ENCODE measurements around the gene KATNAL2.

Gene KATNAL2

GRCh38 chr18:47036298-47036874 is 119.0 kb downstream of the KATNAL2 start:
- DNase-seq: no peak

- no peak for DNase-seq
These were observed 119.7 kb downstream of the KATNAL2 start for GRCh38 chr18:47036927-47037578.

DNA sequence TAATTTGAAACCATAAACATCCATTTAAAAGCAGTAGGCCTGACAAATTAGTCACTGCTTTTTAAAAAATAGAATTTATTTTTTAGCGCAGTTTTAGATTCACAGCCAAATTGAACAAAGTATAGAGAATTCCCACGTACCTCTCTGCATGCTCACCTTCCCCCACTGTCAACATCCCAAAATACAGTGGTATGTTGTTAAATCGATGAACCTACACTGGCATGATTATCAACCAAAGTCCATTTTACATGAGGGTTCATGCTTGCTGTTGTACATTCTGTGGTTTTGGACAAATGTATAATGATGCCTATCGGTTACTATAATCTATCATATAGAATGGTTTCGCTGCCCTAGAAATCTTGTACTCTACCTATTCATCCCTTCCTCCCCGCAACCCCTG is 123.6 kb downstream of the KATNAL2 start:
- no peak for DNase-seq

- peak; percentile 48 for DNase-seq
These were observed 133.1 kb downstream of the KATNAL2 start for GRCh38 chr18:47050468-47050867.

DNA sequence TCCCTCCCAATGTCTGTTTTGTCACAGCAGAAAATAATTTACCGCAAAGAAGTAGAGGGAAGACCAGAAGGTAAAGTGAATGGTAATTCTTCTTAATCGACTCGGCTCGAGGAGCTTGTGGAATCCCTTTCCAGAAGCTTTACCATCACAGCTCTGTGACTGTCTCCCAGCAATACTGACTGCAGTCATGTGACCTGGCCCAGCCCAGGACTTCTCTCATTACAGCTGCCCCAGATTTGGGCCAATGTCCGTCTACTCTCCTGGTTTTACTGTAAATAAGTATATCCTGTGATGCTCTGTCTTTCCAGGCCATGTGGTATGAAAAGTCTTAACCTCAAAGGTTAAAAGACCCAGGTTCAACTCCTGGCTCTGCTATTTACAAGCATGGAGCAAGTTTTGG is 137.0 kb downstream of the KATNAL2 start:
- DNase-seq: no peak

DNA sequence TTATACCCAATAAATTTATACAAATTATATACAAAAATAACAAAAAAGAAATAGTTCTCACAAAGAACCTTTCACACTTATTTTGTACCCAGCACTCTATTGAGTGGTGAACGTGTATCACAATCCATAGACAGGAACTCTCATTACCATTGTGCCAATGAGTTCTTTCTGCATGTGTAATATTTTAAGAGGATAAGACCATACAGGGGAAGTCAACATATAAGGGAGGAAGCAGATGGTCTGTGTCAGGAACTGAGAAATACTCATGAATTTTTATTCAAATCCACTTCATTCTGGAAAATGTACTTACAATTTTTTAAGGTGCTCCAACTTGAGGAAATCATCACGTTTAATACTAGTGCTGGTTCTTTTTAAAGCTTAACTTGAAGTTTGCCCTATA is 145.1 kb downstream of the KATNAL2 start:
- DNase-seq: no peak

GRCh38 chr18:47063096-47063495 is 145.7 kb downstream of the KATNAL2 start:
- no peak for DNase-seq

- DNase-seq: no peak
These were observed 150.2 kb downstream of the KATNAL2 start for GRCh38 chr18:47067648-47068047.

DNA sequence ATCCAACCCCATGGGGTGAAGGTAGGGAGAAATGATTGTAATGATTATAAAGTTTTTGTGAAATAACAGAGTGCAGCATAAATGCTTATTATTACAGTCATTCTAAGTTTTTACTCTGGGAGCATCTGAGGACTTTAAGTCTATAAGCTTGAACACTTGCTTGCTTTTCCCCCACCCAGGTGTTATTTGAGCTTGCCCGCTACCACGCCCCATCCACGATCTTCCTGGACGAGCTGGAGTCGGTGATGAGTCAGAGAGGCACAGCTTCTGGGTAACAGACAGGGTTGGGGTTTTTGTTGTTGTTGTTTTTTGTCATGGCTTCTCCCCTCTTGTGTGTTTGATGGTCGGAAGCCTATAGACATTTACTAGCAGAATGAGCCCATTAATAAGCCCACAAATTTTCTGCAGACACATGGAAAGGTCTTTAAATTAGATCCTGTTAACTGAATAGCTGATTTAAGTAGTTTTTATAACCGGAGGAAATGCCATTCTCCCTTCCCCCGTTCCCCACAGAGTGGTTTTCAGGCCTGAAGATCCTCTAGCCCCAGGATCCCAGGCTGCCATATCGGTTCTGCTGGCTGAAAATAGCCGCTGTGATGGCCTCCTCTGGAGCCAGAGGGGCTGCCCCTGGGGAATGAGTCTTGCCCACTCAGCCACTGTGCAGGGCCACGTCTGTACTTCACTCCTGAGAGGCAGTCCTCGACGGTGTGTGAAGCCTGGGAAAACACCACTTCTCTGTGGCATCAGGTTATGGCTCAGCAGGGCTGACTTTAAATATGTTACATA is 157.9 kb downstream of the KATNAL2 start:
- DNase-seq: no peak

DNA sequence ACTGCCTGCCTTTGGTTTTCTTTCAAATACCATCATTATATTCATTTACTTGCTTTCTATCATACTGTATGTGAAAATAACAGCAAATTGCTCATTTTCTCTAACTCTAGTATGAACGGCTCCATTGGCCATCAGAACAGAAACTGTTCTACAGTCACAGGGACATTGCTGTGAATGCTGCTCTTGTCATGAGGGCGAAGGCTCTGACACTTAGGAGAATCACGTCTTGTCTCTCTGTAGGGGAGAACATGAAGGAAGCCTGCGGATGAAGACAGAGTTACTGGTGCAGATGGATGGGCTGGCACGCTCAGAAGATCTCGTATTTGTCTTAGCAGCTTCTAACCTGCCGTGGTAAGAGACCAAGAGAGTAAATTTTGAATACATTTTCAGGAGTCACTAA is 159.7 kb downstream of the KATNAL2 start:
- DNase-seq: no peak

DNA sequence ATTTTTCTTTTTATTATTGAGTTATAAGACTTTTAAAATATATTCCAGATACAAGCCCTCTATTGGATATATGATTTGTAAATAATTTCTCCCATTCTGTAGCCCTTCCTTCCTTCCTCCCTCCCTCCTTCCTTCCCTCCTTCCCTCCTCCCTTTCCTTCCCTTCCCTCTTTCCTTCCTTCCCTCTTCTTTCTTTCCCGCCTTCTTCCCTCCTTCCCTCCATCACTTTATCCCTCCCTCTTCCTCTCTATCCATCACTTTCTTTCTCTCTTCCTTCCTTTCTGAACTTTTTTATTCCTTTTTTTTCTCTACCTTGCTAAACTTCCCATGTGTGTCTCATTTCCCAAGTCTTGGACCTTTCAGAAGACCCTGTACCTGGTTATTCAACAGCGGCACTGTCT is 163.5 kb downstream of the KATNAL2 start:
- DNase-seq: no peak

- DNase-seq: no peak
These were observed 164.2 kb downstream of the KATNAL2 start for GRCh38 chr18:47081578-47081977.

GRCh38 chr18:47087676-47088075 is 170.3 kb downstream of the KATNAL2 start:
- DNase-seq: no peak

DNA sequence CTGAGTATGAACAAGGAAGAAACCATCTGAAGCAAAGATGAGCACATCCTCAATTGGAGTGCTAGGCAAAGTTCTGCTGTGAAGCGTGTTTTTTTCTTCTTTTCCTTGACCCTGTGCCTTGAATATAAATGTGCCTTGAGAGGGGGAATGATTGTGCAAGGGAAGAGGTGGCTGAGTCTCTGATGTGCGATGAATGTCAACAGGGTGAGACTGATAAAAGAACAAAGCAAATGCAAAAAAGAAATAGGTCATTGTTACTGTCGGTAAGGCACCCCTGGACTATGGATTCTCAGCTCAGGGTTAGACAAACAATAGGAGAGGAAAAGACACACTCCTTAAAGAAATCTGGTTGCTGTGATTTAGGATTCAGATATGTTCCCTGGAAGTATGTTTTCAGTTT is 178.4 kb downstream of the KATNAL2 start:
- DNase-seq: no peak

- DNase-seq: peak; percentile 71
These were observed 182.9 kb downstream of the KATNAL2 start for GRCh38 chr18:47100212-47100831.

DNA sequence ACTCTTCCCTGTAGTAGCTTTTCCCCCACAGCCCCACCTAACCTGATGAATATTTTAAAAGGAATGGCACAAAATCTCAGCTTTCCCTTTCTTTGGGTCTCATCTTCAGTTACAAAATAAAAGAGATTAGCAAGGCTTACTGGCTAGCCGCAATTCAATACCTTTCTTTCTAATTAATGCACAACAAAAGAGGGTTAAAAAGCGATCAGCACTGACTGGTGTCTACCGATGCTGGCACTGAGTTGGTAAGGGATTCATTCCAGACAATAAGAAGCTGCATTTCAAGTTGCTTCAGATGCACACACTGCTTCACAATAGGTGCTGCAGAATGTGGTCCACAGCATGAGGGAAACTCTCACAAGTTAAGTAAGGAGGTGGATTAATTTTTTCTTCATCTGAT is 191.0 kb downstream of the KATNAL2 start:
- DNase-seq: no peak

DNA sequence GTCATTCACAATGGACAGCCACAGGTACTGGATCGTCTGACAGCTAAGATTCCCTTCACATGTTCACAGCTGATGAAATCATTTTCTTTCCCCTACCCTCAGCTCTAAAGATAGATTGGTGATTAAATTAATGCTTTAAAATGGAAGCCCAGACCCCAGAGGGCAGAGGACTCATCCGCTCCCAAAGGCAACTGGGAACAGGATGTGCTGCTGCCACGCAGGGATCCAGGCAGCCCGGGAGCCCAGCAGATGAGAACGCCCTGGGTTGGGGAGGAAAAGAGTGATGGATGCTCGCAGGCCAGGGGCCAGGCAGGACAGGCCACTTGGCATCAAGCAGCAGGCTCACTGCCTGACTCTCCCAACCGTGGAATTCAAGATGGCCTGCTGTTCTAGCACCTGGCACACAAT is 191.6 kb downstream of the KATNAL2 start:
- DNase-seq: no peak

DNA sequence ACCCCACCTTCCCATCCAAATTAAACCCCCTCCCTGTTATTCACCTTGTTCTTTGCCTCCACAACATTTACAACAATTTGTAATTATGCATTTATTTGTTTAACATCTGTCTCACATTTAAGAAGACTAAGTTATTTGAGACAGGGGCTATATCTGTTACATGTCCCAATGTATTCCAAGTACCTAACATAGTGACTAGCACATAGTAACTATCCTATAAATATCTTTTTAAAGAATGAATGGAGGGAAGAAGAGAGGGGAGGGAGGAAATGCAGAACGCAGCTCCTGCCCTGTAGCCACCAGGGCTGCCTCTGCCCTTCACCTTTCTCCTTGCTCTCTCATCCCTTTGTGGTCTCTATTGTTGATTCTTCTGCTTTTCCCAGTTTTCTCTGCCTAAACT is 192.3 kb downstream of the KATNAL2 start:
- no peak for DNase-seq

- DNase-seq: no peak
These were observed 193.3 kb downstream of the KATNAL2 start for GRCh38 chr18:47110492-47111274.

DNA sequence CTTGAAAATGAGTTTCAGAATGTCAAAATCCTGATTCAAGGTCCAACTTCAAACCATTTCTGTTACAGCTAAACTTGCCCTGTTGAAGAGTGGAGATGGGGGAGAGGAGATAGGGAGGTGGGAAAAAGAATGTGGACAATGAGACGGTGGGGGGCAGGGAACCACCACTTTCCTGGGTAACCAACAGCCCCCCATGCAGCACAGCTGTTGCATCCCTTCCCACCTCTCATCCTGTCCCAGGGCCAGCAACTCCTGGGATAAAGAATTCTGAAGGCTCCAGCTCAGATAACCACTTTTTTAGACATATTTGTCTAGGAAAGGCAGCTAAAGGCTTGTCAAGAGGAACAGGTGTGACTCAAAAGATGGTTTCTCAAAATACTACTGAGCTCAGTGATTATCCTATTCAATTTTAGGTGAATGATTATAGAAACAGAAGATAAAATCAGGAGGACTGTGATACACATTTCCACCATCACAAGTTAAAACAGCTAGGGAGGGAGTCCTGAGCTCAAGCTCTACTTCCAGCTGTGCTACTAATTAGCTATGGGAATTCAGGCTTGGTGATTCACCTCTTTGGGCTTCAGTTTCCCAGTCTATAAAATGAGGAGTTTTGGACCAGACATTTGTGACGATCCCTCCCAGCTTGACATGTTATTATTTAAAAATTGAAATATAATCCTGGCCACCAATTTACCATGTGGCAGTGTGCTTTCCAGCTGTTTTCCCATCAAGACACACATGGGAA is 196.6 kb downstream of the KATNAL2 start:
- DNase-seq: no peak

DNA sequence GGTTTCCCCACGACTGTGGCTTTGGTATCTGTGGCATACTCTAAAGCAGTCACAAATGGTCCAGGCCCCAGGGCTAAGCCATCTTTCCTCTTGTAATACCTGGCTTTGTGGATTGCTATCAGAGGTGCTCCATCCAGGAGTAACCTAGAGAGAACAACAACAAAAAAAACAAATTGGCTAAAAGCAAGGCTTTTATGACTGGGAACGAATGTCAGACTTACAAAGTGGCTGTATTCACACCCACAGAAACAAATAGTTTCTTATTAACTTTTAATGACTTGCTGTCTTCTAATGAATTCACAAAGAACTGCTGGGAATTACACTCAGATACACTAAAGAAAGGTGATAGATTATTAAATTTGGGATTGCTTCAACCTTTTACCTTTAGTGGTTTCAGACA is 197.8 kb downstream of the KATNAL2 start:
- DNase-seq: no peak

GRCh38 chr18:47118981-47119380 is 201.6 kb downstream of the KATNAL2 start:
- no peak for DNase-seq
